Kidney tubule cell (primary cell): ENCODE measurements around the gene ZNF444.

Source experiments
- DNase-seq: peaks from one replicate; pipeline ENCODE4 v3.0.0-alpha.2; 2018; ENCODE audit warnings: low spot score

The ZNF444 gene

DNA sequence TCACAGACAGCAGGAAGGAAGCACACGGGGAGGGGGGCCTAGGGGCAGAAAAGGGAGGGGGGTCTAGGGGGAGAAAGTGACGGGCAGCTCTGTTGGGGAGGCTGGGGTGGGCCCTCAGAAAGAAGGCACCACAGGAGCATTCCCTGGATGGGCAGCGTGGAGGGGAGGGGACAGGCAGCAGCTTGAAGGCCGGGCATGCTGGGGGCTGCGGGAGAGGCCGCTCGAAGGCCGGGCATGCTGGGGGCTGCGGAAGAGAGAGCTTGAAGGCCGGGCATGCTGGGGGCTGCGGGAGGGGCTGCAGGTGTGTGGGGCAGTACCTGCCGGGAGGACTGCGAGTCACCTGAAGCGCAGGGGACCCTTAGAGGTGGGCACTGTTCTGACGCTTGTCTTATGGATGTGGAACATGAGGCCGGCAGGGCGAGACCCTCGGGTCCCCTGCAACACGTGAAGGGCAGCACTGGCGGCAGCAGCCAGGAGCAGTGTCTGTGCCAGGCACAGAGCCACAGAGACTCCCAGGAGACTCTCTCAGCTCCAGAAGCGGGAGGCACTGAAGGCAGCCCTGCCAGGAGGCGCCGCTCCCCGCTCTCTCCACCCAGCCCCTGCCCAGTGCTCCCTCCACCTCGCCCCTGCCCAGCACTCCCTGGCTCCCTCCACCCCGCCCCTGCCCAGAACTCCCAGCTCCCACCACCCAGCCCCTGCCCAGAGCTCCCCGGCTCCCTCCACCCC, 33.3 kb upstream of the ZNF444 start:
- DNase-seq: no peak

DNA sequence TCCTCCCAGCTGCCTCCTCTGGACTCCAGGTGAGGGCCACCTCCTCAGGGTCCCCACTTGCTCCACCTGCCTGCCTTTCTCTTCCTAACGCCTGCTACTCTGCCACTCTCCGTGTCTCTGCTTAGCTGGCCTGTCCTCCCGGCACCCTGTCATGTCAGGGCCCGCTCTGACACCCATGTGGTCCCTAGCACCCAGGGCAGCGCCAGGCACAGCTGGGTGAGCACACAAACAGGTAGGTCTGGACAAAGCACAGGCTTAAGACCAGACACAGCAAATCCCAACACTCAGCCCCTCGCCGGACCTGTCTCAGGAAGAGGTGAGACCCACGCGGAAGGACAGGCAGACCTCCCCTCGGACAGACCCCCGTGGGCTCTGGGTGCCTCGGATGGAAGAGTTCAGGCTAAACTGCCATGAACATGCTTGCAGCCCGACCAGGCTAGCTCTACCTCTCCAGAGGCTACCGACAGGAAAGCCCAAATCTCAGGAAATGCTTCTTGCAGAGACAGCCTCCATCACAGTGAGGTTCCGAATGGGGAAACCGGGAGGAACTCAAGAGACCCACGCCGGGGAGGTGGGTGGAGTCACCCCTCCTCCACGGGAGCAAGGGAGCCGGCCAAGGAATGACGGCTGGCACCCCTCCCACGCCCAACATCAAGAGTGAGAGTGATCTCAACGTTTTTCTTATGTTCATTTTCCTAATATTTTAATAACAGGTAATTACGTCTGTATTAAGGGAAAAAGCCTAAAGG, 32.5 kb upstream of the ZNF444 start:
- DNase-seq: no peak

DNA sequence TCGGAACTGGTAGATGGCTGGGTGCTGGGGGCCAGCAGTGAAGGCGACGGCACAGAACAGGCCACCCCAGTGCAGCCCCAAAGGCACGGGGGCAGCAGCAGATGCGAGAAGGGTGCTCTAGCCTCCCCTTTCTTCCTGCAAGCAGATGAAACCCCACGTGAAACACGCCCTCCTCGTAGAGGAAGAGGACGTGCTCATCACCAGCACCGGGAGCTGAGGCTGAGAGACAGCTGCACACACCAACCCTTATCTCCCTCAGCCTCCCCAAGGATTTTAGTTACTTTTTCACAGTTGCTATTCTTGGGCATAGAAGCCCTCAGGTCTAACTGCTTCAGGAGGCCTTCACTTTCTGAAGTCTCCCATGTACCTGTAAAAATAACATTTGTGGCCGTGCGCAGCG, 31.9 kb upstream of the ZNF444 start:
- no peak for DNase-seq

DNA sequence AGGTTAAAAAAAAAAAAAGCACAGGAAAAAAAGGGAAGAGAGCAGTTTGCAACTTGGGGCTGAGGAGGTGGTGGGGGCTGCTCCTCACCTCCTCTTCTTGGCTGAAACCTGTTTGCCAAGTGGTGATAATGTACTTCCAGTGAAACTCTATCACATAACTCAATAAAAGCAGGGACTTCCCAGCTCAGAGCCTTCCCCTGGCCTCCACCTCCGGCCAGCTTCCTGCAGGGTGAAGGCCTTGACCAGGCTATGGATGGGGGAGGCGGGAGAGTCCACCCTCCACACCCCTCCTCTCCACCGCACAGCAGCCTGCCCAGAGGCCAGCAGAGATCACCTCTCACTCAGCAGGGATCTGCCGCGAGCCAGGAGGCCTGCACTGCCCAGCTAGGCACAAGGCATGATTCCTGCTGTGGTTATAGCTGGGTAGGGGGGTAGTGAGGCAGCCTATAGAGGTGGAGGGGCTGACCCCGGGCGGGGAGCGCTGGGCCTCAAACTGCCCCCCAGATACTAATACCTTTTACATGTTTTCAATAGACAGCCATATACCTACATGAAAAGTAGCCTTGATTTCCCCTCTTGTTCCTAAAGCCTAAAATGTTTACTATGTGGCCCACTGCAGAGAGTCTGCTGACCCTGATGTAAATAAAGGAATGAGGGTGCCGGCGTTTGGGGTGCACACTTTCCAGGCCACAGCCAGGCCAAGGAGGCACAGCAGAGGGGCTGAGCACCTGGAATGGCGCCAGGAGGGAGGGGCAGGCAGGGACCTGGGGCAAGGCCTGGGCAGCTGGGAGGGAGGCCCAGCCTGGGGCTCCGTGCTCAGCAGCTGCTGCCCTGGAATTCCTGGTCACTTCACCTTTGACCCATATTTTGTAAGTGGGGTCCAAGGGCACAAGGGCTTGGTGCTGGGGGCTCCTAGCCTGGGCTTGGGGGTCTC, 30.3 kb upstream of the ZNF444 start:
- peak; percentile 84 for DNase-seq

DNA sequence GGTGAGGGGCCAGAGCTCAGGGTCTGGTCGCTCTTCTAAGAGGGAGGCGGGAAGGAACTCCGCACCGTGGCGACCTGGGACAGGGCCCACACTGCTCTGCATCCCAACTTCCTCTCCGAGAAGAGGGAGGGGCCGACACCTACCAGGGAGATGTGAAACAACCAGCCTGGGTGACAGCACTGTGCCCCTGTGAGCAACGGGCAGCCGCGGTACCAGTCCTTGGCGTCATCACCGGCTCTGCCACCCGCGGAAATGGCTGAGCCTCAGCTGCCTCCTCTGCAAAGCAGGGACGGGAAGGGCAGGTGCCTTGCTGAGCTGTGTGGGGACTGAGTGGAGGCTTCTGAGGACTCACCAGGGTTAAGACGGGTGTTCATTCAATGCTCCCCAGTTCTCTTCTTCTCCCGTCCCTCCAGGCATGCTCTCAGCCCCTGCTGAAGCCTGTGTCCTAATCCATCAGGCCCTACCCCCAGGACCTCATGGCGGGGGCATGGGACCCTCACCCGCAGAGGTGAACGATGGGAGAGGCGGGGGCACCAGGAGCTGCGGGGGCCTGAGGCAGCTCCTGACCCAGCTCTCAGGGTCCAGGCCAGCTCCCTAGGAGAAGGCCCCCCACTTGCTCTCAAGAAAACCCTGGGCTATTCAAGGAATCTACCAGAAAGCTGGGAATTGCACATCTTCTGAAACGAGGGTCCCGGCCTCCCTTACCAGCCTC, 29.3 kb upstream of the ZNF444 start:
- DNase-seq: peak; percentile 73

DNA sequence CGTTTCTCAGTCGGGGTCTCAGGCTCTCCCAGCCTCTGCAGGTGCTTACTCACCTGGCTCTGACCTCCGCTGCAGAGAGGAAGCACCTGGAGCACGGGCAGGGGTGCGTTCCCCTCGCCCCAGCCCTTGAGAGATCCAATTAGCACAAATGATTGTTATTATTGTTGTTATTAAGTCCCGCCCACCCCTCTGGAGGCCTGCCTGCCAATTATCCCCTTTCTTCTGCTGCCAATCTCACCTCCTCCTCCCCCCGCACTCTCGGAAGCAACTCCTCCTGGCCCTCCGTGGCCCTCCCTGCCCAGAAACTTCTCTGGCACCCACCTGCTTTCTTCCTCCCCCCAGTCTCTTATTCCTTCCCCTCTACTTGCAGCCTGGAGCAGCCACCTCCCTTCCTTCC, 28.8 kb upstream of the ZNF444 start:
- DNase-seq: no peak

DNA sequence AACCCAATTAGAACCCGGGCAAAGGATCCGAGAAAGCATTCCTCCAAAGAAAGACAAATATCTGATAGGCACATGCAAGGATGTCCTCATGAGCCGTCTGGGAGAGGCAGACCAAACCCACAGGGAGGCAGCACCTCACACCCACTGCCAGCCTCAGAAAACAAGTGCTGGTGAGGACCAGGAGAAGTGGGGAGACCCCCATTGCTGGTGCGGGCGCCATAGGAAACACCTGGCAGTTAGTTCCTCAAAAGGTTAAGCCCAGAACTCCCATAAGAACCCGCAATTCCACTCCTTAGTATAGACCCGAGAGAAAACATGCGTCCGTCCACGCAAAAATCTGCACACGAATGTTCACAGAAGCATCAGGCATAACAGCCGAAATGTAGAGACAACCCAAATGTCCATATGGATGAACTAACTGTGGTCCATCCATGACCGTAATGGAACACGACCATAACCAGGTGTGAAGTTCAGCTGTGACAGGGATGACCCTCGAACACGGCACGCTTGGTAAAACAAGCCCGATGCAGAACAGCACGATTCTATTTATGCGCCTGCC, 27.9 kb upstream of the ZNF444 start:
- DNase-seq: no peak

DNA sequence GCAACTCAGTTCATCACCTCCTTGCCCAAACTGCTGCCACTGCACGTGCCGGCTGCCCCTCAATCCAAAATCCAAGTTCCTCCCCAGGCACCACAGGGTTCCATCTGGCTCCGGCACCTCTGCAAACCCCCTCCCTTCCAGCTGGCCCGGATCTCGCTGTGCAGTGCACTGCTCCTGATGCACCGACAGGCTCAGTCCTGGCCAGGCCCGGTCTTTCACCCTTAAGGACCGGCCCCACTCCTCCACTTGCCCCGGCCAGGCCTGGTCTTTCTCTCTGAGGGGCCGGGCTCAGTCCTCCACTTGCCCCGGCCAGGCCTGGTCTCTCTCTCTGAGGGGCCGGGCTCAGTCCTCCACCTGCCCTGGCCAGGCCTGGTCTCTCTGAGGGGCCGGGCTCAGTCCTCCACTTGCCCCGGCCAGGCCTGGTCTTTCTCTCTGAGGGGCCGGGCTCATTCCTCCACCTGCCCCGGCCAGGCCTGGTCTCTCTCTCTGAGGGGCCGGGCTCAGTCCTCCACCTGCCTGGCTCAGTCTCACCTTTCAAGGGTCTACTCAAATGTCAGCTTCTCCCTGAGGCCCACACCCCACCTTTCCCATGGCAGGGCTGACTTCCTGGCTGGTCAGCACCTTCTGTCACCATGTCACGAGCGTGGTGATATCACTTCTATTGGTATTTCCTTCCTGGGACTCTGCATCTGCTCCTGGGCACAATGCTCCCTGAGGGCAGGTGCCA, 26.9 kb upstream of the ZNF444 start:
- peak; percentile 29 for DNase-seq

DNA sequence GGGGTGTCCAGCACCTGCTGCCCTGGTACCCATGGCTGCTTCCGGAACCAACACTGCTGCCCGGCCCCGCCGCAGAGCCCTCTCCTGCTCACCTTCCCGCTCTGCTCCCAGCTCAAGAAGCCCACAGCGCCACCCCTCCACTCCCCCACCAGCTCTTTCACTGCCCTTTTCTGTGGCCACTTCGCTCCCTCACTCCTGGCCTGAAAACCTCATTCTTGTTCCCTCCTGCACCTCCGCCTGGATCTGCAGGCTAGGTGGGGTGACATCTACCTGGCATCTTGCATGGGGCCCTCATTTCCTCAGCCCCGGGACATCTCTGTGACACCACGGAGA, 26.3 kb upstream of the ZNF444 start:
- no peak for DNase-seq

DNA sequence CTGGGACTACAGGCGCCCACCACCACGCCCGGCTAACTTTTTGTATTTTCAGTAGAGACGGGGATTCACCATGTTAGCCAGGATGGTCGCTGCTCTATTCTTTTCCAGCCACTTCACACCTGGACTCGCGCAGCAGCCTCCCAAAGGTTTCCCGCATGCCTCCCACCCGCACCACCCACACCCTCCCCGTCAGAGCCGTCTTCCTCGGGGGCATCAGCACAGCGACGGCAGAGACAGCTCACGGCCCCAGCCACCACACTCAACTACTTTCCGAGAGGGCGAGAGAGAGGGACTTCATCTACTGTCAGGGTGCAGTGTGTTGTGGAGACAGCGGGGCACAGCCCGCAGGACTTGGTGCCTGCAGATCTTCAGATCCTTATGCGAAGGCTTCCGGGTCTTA, 25.6 kb upstream of the ZNF444 start:
- no peak for DNase-seq

DNA sequence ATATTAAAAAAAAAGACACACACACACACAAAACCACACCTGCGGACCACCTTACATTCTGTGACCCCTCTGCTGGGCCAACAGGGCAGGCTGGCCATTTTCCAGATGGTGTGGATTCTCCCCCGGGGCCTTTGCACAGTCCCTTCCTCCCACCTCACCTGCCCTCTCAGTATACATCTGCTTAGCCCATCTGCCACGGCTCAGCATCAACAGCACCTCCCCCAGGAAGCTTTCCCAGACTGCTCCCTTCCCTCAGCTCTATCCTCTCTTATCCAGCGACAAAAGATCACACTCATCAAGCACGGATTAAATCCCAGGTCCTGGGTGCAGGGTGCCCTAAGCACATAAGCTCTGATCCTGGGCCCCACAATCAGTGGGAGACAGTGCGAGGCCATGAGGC, 24.5 kb upstream of the ZNF444 start:
- no peak for DNase-seq

DNA sequence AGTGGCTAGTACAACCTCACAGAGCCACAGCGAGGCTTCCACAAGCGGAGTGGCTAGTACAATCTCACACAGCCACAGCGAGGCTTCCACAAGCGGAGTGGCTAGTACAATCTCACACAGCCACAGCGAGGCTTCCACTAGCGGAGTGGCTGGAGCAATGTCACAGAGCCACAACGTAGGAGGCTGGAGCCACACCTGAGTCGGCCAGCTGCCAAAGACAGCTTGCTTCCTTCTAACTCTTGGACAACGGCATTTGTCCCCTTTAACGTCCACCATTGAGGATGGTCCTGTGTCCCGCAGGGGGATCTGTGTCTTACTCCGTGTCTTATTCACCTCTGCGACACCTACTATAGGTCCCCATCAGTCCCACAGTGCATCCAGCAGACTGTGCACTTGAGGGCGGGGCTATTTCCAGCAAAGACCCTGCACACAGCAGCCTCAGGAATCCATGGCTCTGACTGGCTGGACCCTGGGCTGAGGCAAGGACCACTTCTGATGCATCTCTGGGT, 23.7 kb upstream of the ZNF444 start:
- no peak for DNase-seq

DNA sequence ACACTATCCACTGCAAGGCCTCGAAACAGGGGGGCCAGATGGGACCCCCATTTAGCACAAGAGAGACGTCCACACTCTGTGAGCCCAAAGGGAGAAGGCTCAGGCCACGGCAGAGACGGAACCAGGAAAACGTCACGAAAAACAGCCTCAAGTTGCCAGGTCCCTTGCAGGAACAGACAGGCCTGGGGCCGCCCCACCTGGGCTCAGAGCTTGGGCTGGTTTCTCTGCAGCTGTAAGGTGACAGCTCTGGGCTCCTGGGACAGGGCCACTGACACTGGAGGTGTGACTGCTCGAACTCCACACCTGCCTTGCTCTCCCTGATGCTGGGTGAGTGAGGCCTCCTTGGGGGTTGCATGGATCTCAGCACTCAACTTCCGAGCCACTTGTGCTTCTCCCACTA, 23.2 kb upstream of the ZNF444 start:
- DNase-seq: no peak

DNA sequence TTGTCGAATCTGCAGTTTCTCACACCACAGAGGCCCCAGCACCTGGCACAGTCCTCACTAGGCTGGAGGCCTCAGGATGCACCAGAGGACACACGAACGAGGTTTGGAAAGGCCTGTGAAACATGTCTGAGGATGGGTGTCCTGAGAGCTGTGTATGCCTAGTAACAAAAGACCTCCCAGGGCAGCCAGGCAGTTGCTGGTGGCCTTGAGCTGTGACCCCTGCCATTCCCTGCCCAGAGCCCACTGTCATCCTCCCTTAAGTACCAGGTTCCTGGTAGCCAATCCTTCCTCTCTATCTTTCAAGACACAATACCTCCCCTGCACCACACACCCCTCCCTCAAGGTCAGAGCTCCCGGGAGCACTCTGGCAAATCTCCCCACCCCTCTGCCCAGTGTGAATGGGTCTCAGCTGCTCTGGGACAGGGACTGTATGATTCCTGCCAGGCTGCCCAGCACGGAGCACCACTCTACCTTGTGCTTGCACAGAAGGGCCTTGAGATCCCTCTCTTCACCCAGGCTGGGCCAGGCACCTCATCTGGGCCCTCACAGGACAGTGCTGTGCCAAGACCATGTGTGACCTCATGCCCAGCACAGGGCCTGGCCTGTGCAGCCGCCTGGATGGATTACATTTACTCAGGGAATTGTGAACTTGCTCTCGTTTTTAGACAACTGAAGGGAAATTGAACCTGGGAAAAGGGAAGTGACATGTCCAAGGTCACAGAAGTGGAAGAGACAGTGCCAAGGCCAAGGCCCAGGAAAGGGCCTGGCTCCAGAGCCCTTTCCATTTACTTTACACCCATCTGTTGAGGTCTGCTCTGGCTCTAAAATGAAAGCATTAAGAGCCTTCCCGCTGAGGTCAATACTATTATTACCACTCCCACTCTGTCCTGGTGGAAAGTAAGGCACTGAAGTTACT, 22.2 kb upstream of the ZNF444 start:
- DNase-seq: no peak

DNA sequence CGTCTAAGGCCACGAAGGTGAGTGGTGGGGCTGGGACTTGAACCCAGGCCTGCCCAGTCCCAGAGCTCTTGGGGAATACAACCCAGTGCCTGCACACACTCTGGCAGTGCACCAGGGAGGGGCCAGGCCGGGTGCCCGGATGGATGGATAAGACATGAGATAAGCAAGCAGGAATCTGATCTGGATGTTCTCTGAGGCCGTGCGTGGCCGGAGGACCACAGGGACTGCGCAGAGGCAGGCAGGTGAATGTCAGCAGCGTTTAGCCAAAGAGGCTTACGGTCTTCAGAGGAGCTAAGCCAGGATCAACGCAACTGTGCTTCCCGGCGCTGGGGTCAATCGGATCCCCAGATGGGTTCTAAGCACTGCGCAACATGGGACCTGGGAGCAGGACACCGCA, 21.5 kb upstream of the ZNF444 start:
- peak; percentile 77 for DNase-seq

DNA sequence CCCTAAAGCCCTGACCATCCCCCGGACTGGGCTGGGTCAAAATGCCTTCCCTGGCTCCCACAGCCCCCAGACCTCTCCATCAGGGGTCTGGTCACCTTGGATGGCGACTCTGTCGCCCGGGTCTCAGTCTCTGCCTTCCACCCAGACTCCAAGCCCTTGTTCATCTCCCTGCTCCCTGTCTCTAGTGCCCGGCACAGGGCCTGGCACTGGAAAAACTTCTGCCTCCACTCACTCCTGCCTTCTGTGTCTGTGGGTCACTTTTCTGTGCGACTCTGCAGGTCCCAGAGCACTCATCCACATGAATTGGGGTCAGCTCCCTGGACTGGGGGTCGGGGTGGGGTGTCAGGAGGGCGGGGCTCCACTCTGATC, 21.1 kb upstream of the ZNF444 start:
- DNase-seq: no peak

DNA sequence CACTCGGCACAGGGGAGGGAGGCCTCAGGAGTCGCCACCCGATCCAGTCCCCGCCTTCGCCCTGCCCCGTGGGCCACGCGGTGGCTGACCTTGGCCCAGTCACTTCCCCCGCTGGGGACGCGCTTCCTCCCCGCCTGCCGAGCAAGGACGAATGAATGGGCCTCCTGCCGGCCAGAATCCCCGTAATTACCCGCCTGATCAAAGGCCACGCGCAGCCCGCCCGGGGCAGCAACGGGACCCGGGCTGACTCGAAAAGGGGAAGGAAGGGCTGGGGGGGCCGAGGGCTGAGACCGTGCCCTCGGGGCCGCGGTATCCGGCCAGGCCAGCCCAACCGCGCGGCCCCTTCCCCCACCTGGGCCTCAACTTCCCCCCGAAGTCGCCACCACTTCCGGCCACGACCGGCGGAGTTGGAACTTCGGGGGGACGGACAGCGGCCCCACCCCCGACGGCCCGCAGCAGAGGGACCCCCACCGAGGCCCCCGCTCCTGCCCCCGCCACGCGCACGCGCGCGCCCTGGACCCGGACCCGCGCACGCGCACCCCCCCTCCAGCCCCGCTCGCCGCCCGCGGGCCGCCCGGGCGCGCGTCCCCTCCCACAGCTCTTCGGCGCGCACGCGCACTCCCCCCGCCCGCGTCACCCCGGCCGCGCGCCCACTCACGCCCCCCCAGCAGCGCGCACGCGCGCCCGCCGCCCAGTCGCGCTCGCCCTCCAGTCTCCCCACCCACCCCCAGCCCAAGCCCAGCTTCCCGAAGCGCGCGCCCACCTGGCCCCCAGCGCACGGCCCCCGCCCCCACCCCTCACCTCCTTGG, 20.5 kb upstream of the ZNF444 start:
- DNase-seq: peak; percentile 87

DNA sequence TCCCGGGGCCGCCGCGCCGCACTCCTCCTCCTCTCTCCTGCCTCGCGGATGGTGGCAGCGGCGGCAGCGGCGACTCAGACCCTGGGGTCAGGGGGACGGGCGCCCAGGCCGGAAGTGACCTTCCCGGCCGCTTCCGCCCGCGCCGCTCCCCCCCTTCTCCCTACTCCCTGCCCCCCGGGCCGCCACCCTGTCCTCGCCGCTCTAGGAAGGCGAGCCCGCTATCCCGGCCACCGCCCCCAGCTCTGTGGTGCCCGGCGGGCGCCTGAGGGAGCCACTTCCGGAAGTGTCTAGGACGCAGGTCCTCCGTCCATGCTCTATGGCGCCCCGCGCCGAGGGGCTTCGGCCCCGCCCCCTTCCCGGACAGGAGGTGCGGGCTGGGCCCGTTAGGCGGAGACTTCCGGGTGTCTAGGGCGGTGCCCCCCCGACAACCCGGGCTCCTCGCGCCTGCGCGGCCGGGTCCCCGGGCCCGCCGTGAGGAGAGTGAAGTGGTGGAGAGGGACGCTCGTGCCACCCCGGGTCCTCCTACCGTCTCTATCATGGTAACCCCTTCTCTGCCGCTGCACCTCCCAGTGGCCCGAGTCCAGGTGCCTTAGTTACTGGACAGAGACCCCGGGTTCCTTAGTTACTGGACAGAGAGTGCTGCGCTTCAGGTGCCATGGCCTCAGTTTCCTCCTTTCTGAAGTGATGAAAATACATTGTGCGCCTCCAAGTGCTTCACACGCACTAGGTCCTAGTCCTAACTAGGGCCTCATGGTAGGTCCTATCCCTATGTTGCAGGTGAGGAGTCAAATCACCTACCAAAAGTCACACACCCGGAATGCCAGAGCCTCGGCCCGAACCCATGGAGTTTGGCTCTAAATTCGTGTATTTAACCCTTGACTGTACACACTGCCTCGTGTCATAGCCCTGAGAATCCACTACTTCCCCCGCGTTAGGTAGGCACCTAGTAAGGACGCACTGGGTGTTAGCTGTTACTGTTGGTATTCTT, 19.6 kb upstream of the ZNF444 start, which contains the start of gene ZNF787:
ZNF787 (minus strand) TSS at position 116 of the 988 bp plus-strand sequence. CDS start 18,078 bp downstream, outside the sequence.
- peak; percentile 98 for DNase-seq
